ENCODE measurements around the gene MTHFD2. TPM values are rescaled to one million over a fixed set of nuclear protein-coding genes. Genes with fewer than 3 reads are reported as not detected.

The MTHFD2 gene
- total RNA-seq, 4 donors from 2014 or later, result 13.2 to 57.7 (median 25.7) TPM

DNA sequence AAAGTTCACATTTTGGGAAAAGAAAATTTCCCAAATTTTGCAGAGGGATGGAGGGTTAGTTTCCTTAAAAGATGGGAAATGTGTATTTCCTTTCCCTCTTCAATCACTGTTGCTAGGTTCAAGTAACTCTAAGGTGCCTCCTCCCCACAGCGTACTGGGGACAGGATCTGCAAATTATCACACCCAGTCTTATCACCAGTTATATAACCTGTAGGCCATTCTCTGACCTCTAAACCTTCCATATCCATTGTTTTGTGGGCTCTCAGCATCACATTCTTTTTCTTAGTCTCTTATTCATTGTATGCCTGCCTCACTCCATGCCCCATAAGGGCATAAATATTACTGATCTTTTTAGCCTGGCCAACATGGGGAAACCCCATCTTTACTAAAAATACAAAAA is 3.6 kb upstream of the MTHFD2 start:
- no peaks in the 10 kb centered on the region for H3K27me3 ChIP-seq
- H3K4me1 ChIP-seq, result peaks cover 0 to 10% (median 2%) of the 10 kb centered on the region in 4 donors
- 91 to 93% methylated on average over 1 of the region's 1 CpG for WGBS, 2 donors
- no peaks in the 10 kb centered on the region for H3K36me3 ChIP-seq
- TF ChIP-seq, protein P1, sequence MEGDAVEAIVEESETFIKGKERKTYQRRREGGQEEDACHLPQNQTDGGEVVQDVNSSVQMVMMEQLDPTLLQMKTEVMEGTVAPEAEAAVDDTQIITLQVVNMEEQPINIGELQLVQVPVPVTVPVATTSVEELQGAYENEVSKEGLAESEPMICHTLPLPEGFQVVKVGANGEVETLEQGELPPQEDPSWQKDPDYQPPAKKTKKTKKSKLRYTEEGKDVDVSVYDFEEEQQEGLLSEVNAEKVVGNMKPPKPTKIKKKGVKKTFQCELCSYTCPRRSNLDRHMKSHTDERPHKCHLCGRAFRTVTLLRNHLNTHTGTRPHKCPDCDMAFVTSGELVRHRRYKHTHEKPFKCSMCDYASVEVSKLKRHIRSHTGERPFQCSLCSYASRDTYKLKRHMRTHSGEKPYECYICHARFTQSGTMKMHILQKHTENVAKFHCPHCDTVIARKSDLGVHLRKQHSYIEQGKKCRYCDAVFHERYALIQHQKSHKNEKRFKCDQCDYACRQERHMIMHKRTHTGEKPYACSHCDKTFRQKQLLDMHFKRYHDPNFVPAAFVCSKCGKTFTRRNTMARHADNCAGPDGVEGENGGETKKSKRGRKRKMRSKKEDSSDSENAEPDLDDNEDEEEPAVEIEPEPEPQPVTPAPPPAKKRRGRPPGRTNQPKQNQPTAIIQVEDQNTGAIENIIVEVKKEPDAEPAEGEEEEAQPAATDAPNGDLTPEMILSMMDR (IDR thresholded peaks at IDR 0.05), result no peak
- TF ChIP-seq POLR2A (IDR thresholded peaks at IDR 0.05) (no peak), EP300 (IDR thresholded peaks at IDR 0.05) (no peak)
- no peak overlapping the region for H3K4me3 ChIP-seq
- no peak overlapping the region for H3K27ac ChIP-seq
- H3K9me3 ChIP-seq, result no peaks in the 10 kb centered on the region
- no peak for DNase-seq (ENCODE audit: low spot score in 2 of 2)

DNA sequence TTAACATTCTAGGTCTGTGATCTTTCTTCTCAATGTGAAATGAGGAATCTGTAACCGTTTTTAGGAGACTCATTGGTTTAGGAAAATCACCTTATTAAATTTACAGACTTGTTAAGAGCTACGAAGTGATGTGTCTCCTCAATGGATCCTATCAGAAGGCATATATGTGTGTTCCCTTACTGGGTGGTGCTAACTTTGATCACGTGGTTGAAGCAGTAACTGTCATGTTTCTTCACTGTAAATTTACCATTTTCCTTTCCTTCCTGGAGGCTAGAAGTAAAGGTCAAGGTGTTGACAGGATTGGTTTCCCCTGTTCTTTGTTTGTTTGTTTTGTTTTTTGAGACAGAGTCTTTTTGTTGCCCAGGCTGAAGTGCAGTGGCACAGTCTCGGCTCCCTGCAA is 1.4 kb upstream of the MTHFD2 start:
- no peak overlapping the region for H3K27ac ChIP-seq
- no peaks in the 10 kb centered on the region for H3K36me3 ChIP-seq
- 74 to 82% methylated on average over 4 of the region's 4 CpGs for WGBS, 2 donors
- TF ChIP-seq, protein P1 (IDR thresholded peaks at IDR 0.05), result no peak
- TF ChIP-seq POLR2A (IDR thresholded peaks at IDR 0.05) (no peak), EP300 (IDR thresholded peaks at IDR 0.05) (no peak)
- no peaks in the 10 kb centered on the region for H3K9me3 ChIP-seq
- no peak overlapping the region for H3K4me3 ChIP-seq
- no peaks in the 10 kb centered on the region for H3K27me3 ChIP-seq
- H3K4me1 ChIP-seq, result peaks cover 0 to 32% (median 7%) of the 10 kb centered on the region in 4 donors
- DNase-seq (ENCODE audit: low spot score in 2 of 2), result no peak

DNA sequence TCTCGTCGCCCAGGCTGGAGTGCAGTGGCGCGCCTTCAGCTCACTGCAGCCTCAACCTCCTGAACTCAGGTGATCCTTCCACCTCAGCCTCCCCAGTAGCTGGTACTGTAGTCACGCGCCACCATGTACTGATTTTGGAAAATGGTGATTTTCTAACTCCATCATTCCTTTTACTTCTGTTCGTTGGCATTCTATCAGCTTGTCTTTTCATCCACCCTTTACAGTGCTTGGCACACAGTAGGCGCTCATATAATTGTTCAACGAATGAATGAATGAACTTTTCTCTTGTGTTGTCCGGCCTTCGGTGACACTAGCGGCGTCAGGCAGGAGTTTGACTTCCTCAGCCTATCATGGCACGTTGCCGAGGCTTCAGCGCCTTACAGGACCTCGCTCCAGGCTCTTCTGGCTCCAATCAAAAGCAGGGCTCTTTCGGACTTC is 373 bp upstream of the MTHFD2 start:
- Histone ChIP-seq H3K27me3 (no peaks in the 10 kb centered on the region), H3K36me3 (no peaks in the 10 kb centered on the region), H3K4me3 (peak overlapping the region; percentile 54 to 91 (median 88)), H3K27ac (peak overlapping the region in 3 of 4 donors; percentile 87 to 90 (median 90)), H3K9me3 (no peaks in the 10 kb centered on the region), H3K4me1 (peaks cover 0 to 42% (median 7%) of the 10 kb centered on the region in 4 donors)
- TF ChIP-seq EP300 (IDR thresholded peaks at IDR 0.05), result no peak
- TF ChIP-seq POLR2A (IDR thresholded peaks at IDR 0.05), result no peak
- TF ChIP-seq, protein P1 (IDR thresholded peaks at IDR 0.05), result no peak
- no peak for DNase-seq (ENCODE audit: low spot score in 2 of 2)
- WGBS, 2 donors, result 36 to 38% methylated on average over 18 of the region's 18 CpGs

DNA sequence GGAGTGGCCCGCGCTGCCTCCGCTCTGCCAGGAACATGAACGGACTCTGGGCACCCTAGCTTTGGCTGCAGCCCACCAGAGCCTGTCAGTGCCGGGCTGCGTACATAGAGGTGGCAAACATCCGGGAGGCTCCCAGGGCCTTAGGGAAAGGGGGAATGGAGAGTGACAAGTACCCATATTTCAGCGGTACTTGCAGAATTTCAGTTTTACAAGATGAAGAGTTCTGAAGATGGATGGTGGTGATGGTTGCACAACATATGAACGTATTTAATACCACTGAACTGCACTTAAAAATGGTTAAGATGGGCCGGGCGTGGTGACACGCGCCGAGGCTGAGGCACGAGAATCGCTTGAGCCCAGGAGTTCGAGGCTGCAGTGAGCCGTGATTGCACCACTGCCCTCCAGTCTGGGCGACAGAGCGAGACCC is 873 bp downstream of the MTHFD2 start:
- Histone ChIP-seq H3K27ac (peak overlapping the region in 3 of 4 donors; percentile 87 to 90 (median 90)), H3K4me1 (peaks cover 0 to 45% (median 7%) of the 10 kb centered on the region in 4 donors), H3K4me3 (peak overlapping the region; percentile 54 to 91 (median 88)), H3K27me3 (no peaks in the 10 kb centered on the region), H3K9me3 (no peaks in the 10 kb centered on the region), H3K36me3 (no peaks in the 10 kb centered on the region)
- WGBS, 2 donors, result 4 to 6% methylated on average over 17 to 19 of the region's 20 CpGs
- no peak for TF ChIP-seq POLR2A (IDR thresholded peaks at IDR 0.05)
- TF ChIP-seq, protein P1 (IDR thresholded peaks at IDR 0.05), result no peak
- TF ChIP-seq EP300 (IDR thresholded peaks at IDR 0.05), result no peak
- DNase-seq (ENCODE audit: low spot score in 2 of 2), result peak in 1 of 2 donors; percentile 9

DNA sequence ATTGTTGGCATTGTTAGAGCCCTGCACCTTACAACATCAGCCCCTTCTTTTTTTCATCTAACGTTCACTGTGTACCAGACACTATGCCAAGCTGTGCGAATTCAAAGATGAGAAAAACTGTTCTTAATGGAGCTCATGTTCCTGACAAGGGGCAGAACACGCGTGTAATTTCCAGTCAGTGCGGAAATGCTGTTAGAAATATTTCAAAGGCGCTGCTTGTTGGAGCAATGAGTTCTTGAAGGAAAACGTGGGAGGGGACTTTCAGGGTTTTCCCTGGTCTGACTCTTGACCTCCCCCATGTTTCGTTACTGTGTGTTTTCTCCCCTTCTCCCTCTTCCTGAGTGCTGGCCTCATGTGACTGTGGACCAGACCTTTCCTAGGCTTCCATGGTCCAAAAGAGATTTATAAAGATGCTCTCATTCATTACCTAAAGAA is 1.5 kb downstream of the MTHFD2 start:
- TF ChIP-seq POLR2A (IDR thresholded peaks at IDR 0.05) (no peak), EP300 (IDR thresholded peaks at IDR 0.05) (peak in 1 of 2 donors; percentile 5)
- TF ChIP-seq, protein P1 (IDR thresholded peaks at IDR 0.05), result no peak
- no peak for DNase-seq (ENCODE audit: low spot score in 2 of 2)

More for the DNA sequence above, 1.5 kb downstream of the MTHFD2 start:
- Histone ChIP-seq H3K36me3 (peaks cover 0 to 2% (median 0%) of the 10 kb centered on the region in 3 donors), H3K9me3 (no peaks in the 10 kb centered on the region), H3K4me3 (peak overlapping the region; percentile 54 to 91 (median 88)), H3K27me3 (no peaks in the 10 kb centered on the region), H3K27ac (peak overlapping the region in 2 of 4 donors; percentile 87 to 90), H3K4me1 (peaks cover 0 to 45% (median 7%) of the 10 kb centered on the region in 4 donors)
- WGBS, 2 donors, result 10 to 18% methylated on average over 8 of the region's 8 CpGs

Data from tibial nerve (tissue), 4 donors.